ENCODE results near the gene C19orf67. TPM values are rescaled to one million over a fixed set of nuclear protein-coding genes. Genes with fewer than 3 reads are reported as not detected.

The C19orf67 gene
- total and polyA plus RNA-seq, 2 of the 13 experiments (the other 11 are each of a cell fraction or from before 2014, with no cell fraction given): 0.11 to 0.32 TPM

- no peak for TF ChIP-seq E2F1 (CRISPR knock-in tag; IDR thresholded peaks at IDR 0.05)
Observed at GRCh38 chr19:14089662-14090508, 4.3 kb upstream of the C19orf67 start (continued).

- H3K9me3 ChIP-seq (ENCODE audit: low read length): peaks cover 6% of the 10 kb centered on the region; the same call in 1 of the 2 replicates
- FAIRE-seq (no peak), DNase-seq (ENCODE audit: low spot score) (no peak), ATAC-seq (no peak)
- peak overlapping the region; percentile 67 for H3K4me2 ChIP-seq (ENCODE audit: low read depth, low read length)
- no peak overlapping the region for H2AFZ ChIP-seq (ENCODE audit: low read length)
- peak overlapping the region; percentile 59 for H3K9ac ChIP-seq (ENCODE audit: insufficient read depth, low read depth, low read length)
- no peak overlapping the region for H3K27ac ChIP-seq (ENCODE audit: extremely low read length, insufficient read depth, low read length)
- peaks cover 4 to 8% of the 10 kb centered on the region in 2 experiments; a peak in 2 of 5 replicates for H3K36me3 ChIP-seq (replicated peaks in 1 of 2; ENCODE audit: control insufficient read depth in 1 of 2, insufficient read depth in 2 of 2, low read length in 2 of 2)
- CTCF ChIA-PET (ENCODE audit: low intra/inter-chr PET ratio, low total read pairs): interaction anchor here (0.7 to 1.7 kb wide), 5 partner anchors 14 to 209 kb away, joined by 3 to 5 read pairs (median 4); no protein-coding TSS in a partner anchor
- no TSS peak for BruUV-seq (replicated peaks)
- WGBS (ENCODE audit: low lambda C conversion rate): 51% methylated on average over 10 of the region's 16 CpGs
- in situ Hi-C loops (cut with HindIII; ENCODE audit: extremely low pct_ligation_motif_present, low pct_unique_long_range_greater_than_20kb): no loop called here
- intact Hi-C loops (cut with micrococcal nuclease; ENCODE audit: unreplicated experiment): no loop called here
- TF ChIP-seq PTBP1 (IDR thresholded peaks at IDR 0.05; ENCODE audit: low read depth, low read length, poor library complexity, severe bottlenecking): no peak
- TF ChIP-seq ZFYVE20 (CRISPR knock-in tag; IDR thresholded peaks at IDR 0.05; ENCODE audit: borderline replicate concordance, low read depth): no peak
- TF ChIP-seq SAP130 (CRISPR knock-in tag; IDR thresholded peaks at IDR 0.05; ENCODE audit: low read depth): 0 out of 2 replicates have a peak, but pooled peaks have one; percentile 8
- H3K4me3 ChIP-seq (replicated peaks in 1 of 3; ENCODE audit: insufficient read depth in 1 of 3, low read depth in 2 of 3, low read length in 3 of 3): peak overlapping the region; percentile 58 to 83 (median 76); a peak in 5 of 6 replicates
- no peaks in the 10 kb centered on the region for H4K20me1 ChIP-seq (ENCODE audit: insufficient read depth, low read length)
- H3K27me3 ChIP-seq (ENCODE audit: control insufficient read depth in 1 of 2, insufficient read depth in 2 of 2, low read length in 2 of 2): no peaks in the 10 kb centered on the region
- peaks cover 37% of the 10 kb centered on the region for H3K4me1 ChIP-seq (ENCODE audit: insufficient read depth, low read length)
- peaks cover 4% of the 10 kb centered on the region for H3K79me2 ChIP-seq (ENCODE audit: insufficient read depth, low read length)
- POLR2A ChIA-PET: no interaction called here
Observed at GRCh38 chr19:14089412-14089661, 3.8 kb upstream of the C19orf67 start.
